GM10266 (cell line): ENCODE measurements around the gene CCBE1.

ENCODE experiments used
- DNase-seq: peaks from one replicate; pipeline ENCODE4 v3.0.0; 2012; ENCODE audit errors: extremely low spot score
- TF ChIP-seq, protein P1 (sequence below): IDR thresholded peaks from 2 replicates; pipeline ENCODE4 v1.5.1; 2012; ENCODE audit warnings: mild to moderate bottlenecking, low read depth; ENCODE audit not compliant: control insufficient read depth, insufficient read depth; ENCODE audit errors: missing control alignments

CCBE1 gene

GRCh38 chr18:59546188-59546587 lies 151.0 kb downstream of the CCBE1 start:
- TF ChIP-seq, protein P1, sequence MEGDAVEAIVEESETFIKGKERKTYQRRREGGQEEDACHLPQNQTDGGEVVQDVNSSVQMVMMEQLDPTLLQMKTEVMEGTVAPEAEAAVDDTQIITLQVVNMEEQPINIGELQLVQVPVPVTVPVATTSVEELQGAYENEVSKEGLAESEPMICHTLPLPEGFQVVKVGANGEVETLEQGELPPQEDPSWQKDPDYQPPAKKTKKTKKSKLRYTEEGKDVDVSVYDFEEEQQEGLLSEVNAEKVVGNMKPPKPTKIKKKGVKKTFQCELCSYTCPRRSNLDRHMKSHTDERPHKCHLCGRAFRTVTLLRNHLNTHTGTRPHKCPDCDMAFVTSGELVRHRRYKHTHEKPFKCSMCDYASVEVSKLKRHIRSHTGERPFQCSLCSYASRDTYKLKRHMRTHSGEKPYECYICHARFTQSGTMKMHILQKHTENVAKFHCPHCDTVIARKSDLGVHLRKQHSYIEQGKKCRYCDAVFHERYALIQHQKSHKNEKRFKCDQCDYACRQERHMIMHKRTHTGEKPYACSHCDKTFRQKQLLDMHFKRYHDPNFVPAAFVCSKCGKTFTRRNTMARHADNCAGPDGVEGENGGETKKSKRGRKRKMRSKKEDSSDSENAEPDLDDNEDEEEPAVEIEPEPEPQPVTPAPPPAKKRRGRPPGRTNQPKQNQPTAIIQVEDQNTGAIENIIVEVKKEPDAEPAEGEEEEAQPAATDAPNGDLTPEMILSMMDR, result no peak
- no peak for DNase-seq

- TF ChIP-seq, protein P1, result no peak
- no peak for DNase-seq
These were observed 156.4 kb downstream of the CCBE1 start for GRCh38 chr18:59540780-59541179.

DNA sequence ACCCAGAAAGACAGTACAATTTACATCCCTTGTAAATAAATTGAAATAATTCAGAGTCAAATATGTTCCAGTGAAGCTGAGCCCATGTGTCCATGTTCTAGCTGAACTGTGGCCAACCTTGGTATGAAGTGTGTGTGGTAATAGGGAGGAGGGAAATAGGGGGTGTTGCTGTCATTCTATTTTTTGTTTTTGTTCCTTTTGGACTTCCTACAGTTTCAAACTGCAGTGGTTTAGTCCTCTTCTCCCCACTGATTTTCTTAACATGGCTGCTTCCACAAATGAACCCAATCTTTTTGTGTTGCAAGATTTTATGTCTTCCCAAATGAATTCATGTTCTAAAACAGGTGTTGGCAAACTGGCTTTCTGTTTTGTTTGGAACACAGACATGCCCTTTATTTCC lies 156.9 kb downstream of the CCBE1 start:
- DNase-seq, result no peak
- TF ChIP-seq, protein P1, result no peak

DNA sequence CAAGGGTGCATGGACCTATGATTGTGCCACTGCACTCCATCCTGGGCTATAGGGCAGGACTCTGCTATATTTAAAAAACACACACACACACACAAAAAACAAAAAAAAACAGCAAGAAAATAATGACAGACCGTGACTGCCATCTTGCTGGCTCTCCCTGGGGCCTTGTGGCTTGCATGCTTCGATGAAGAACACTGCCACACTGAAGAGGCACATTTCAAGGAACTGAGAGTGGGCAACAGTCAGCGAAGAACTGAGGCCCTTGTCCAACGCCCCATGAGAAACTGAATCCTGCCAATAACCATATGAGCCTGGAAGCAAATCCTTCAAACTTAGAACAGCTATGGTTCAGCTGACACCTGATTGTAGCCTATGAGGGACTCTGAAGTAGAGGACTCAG lies 158.1 kb downstream of the CCBE1 start:
- TF ChIP-seq, protein P1, result no peak
- DNase-seq, result no peak

DNA sequence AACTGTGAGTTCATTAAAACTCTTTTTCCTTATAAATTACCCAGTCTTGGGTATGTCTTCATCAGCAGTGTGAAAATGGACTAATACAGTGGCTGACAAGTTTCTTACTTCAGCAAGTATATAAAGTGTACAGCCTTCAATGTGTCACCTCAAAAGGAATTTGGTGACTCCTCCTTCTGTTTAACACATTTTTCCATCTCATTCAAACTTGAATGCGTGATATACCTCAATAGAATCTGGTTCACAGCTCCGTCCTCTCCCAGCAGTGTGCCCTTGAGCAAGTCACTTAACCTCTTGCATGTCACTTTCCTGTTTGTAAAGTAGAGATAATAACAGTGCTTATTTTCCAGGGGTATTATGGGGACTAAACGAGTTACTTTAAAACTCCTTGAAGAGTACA lies 159.6 kb downstream of the CCBE1 start:
- DNase-seq, result no peak
- TF ChIP-seq, protein P1, result no peak

DNA sequence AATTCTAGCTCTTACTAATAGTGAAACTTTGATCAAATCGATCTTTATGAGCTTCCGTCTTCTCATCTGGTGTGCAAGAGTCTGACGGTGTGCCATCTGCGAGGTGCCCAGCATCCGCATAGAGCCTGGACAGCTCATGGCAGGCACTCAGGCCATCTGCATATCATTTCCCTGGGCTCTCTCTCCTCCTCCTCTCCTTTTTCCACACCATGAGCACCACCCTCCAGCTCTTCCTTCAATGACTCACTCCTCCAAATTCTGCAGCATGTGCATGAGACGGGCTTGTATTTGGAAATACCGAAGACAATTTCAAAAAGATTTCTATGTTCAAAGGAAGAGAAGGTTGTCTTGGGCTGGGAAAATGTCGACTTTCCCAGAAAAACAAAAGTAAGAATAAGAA lies 161.1 kb downstream of the CCBE1 start:
- no peak for DNase-seq
- TF ChIP-seq, protein P1, result no peak

DNA sequence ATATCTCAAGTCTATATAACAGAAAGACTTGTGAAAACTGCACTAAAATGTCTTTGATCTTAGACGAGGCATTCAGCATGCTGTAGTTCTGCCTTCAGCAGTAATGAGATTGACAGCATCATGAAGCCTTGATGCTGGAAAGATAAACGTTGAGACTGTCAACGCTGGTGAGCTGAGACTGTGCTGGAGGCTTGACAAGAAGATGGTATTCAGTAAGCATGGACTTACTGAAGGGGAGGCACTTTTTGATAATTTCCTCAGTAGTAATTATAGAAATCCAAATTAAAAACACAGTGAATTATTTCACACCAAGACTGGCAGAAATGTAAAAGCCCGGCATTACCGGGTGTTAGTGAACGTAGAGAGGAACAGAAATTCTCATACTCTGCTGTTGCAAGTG lies 162.2 kb downstream of the CCBE1 start:
- DNase-seq, result no peak

More for the DNA sequence above, 162.2 kb downstream of the CCBE1 start:
- TF ChIP-seq, protein P1, result no peak
